Astrocyte of the cerebellum (primary cell): ENCODE data around the gene DNMT1.

Source experiments
- DNase-seq: peaks from one replicate; pipeline ENCODE4 v3.0.0-alpha.2; 2011; ENCODE audit warnings: low read depth
- H3K4me3 ChIP-seq: 2 replicates; pipeline ENCODE4 v1.5.1; 2011; ENCODE audit warnings: mild to moderate bottlenecking, low read depth, low read length, moderate library complexity
- CTCF ChIP-seq: IDR thresholded peaks from 2 replicates; pipeline ENCODE4 v1.5.1; 2012; ENCODE audit warnings: low read length, low read depth, moderate library complexity, mild to moderate bottlenecking; ENCODE audit errors: missing control alignments
- in situ Hi-C: cut with HindIII; loops from 2 replicates; pipeline ENCODE4 v1.10.0; 2017; ENCODE audit warnings: low sequenced_read_pairs

Gene DNMT1

GRCh38 chr19:10113592-10113963, 81.2 kb downstream of the DNMT1 start:
- no peak for DNase-seq
- in situ Hi-C loops, result no loop called here
- TF ChIP-seq CTCF, result no peak
- H3K4me3 ChIP-seq, result no peak overlapping the region

GRCh38 chr19:10112895-10113591, 81.7 kb downstream of the DNMT1 start:
- TF ChIP-seq CTCF, result peak; percentile 68
- no peak for DNase-seq
- in situ Hi-C loops, result no loop called here
- H3K4me3 ChIP-seq, result no peak overlapping the region

DNA sequence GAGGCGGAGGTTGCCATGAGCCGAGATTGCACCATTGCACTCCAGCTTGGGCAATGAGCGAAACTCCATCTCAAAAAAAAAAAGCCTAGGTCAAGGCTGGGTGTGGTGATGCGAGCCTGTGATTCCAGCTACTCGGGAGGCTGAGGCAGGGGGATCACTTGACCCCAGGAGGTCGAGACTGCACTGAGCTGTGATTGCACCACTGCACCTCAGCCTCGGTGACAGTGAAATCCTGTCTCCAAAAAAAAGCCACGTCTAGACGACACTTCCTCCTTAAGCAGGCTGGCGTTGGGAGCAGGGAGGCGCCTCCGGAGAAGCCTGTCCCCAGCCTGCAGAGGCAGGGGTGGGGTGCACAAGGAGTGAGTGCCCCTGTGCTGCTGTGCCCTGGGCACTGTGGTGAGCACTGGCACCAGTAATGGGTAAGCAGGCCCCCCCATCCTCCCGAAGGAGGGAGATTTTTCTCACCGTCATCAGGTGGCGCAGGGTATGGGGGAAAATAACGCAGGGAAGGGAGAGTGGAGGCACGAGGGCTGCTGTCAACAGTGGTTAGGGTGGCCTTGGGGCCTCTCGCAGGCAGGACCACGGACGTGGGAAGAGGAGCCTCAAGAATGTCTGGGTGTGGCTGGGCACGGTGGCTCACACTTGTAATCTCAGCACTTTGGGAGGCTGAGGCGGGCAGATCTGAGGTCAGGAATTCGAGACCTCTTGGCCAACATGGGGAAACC, 82.6 kb downstream of the DNMT1 start:
- no peak for DNase-seq
- TF ChIP-seq CTCF, result no peak
- no peak overlapping the region for H3K4me3 ChIP-seq
- in situ Hi-C loops, result no loop called here

GRCh38 chr19:10111405-10111811, 83.3 kb downstream of the DNMT1 start, which contains the start of gene P2RY11:
Gene P2RY11, plus strand, starts transcription at chr19:10111693. Its CDS starts 29 bp downstream, at chr19:10111722.
- DNase-seq, result no peak
- in situ Hi-C loops, result no loop called here
- TF ChIP-seq CTCF, result no peak
- H3K4me3 ChIP-seq, result no peak within 1 kb of the TSS

DNA sequence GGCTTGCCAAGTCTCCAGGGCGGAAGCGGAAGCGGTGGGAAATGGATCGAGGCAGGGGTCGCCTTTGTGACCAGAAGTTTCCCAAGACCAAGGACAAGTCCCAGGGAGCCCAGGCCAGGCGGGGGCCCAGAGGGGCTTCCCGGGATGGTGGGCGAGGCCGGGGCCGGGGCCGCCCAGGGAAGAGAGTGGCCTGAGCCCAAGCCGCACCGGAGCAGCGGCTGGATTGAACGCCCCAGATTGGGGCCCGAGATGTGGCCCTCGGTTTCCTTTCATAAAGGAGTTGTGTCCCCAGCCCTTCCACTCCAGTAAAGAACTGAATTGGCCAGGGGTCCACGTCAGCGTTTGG, 83.8 kb downstream of the DNMT1 start:
- H3K4me3 ChIP-seq, result no peak overlapping the region
- TF ChIP-seq CTCF, result no peak
- in situ Hi-C loops, result no loop called here
- DNase-seq, result no peak

GRCh38 chr19:10110076-10110971, 84.4 kb downstream of the DNMT1 start:
- in situ Hi-C loops, result no loop called here

More at GRCh38 chr19:10110076-10110971, 84.4 kb downstream of the DNMT1 start:
- no peak for TF ChIP-seq CTCF
- no peak overlapping the region for H3K4me3 ChIP-seq
- DNase-seq, result no peak
